AG04450 (cell line): ENCODE measurements around the gene MARK1. TPM values are rescaled to one million over a fixed set of nuclear protein-coding genes. Genes with fewer than 3 reads are reported as not detected.

Experiments used
- CTCF ChIA-PET: fragments of 300-600, 350-600 bp; formaldehyde crosslinking; extraction: SDS; loops from one replicate; lab custom pipeline; 2022; ENCODE audit warnings: antibody characterized with exemption, inconsistent platforms; lab: Charles Lee
- POLR2A ChIA-PET: fragments of 350-600 bp; formaldehyde crosslinking; extraction: SDS; loops from one replicate; lab custom pipeline; 2021; ENCODE audit warnings: antibody characterized with exemption, inconsistent platforms; lab: Yijun Ruan, JAX
- DNase-seq: peaks from one replicate; pipeline ENCODE4 v3.0.0-alpha.2; 2011; ENCODE audit warnings: low read depth, low spot score
- H3K27ac ChIP-seq: one replicate; pipeline ENCODE4 v1.5.1; 2012; ENCODE audit warnings: low read depth, low read length, control low read depth
- H3K27me3 ChIP-seq: one replicate; pipeline ENCODE4 v1.6.0; 2012; ENCODE audit warnings: low read length; ENCODE audit not compliant: control insufficient read depth, insufficient read depth
- H3K4me3 ChIP-seq: 2 replicates; pipeline ENCODE4 v1.5.1; 2011; ENCODE audit warnings: mild to moderate bottlenecking, low read depth, low read length, control low read depth
- H3K9me3 ChIP-seq: 2 replicates; pipeline ENCODE4 v1.5.1; 2012; ENCODE audit warnings: low read length; ENCODE audit not compliant: control insufficient read depth, insufficient read depth
- polyA plus RNA-seq: library from polyadenylated mRNA; depleted of rRNA; stranded (reverse); fragments of >200 nt; gene quantifications from 2 replicates; pipeline ENCODE4 v1.2.3, GENCODE V29; 2011
- TF ChIP-seq, protein P1 (sequence below): IDR thresholded peaks from 2 replicates; pipeline ENCODE4 v1.5.1; 2011; ENCODE audit warnings: low read depth, low read length, control low read depth, inconsistent platforms

The MARK1 gene
- polyA plus RNA-seq, 1 experiment, result not detected

DNA sequence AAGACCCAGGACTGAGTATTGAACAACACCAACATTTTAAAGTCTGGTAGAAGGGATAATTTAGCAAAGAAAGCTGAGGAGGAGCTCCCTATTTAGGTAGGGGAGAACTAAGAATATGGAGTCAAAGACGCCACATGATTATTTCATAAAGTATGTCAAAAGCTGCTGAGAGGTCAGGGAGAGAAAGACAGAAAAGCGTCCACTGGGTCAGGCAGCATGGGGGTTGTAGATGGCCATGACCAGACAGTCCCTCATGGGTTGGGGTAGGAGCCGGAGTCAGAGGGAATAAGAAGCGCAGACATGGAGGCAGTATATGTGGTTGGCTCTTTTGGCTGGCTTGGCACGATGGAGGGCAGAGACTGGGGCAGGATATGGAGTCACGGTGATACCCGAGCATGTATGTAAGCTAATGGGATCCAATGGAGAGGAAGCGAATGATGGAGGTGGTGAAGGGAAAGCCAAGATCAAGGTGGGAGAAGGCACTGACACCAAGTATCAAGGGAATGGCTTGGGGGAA is 167.0 kb downstream of the MARK1 start:
- POLR2A ChIA-PET, result no interaction called here
- Histone ChIP-seq H3K27ac (no peak overlapping the region), H3K9me3 (no peaks in the 10 kb centered on the region; the same call in 1 of the 2 replicates), H3K27me3 (peaks cover 24% of the 10 kb centered on the region), H3K4me3 (no peak overlapping the region)
- DNase-seq, result no peak
- TF ChIP-seq, protein P1, sequence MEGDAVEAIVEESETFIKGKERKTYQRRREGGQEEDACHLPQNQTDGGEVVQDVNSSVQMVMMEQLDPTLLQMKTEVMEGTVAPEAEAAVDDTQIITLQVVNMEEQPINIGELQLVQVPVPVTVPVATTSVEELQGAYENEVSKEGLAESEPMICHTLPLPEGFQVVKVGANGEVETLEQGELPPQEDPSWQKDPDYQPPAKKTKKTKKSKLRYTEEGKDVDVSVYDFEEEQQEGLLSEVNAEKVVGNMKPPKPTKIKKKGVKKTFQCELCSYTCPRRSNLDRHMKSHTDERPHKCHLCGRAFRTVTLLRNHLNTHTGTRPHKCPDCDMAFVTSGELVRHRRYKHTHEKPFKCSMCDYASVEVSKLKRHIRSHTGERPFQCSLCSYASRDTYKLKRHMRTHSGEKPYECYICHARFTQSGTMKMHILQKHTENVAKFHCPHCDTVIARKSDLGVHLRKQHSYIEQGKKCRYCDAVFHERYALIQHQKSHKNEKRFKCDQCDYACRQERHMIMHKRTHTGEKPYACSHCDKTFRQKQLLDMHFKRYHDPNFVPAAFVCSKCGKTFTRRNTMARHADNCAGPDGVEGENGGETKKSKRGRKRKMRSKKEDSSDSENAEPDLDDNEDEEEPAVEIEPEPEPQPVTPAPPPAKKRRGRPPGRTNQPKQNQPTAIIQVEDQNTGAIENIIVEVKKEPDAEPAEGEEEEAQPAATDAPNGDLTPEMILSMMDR, result no peak
- CTCF ChIA-PET, result interaction anchor here (2.2 to 3.7 kb wide), 2 partner anchors 38 to 82 kb away, joined by 15 to 22 read pairs; no protein-coding TSS in a partner anchor

DNA sequence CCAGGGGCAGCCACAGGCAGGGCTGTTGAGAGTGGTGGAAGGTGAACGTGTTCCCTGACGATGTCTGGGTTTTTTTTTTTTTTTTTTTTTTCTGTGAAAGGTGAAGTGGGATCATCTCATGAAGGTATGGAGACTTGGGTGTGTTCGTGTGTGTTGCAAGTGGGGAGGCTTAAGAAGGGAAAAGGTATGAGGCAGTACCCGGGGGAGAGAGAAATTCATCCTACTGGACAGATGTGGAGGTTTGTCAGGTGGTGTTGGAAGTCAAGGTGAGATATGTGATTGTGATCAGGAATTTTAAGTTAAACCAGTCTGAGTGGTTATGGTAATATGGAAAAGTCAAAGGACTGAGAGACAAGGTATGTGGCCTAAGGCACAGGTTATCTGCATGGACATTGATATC is 167.5 kb downstream of the MARK1 start:
- POLR2A ChIA-PET, result no interaction called here
- Histone ChIP-seq H3K27ac (no peak overlapping the region), H3K27me3 (peaks cover 27% of the 10 kb centered on the region), H3K4me3 (no peak overlapping the region), H3K9me3 (no peaks in the 10 kb centered on the region; the same call in 1 of the 2 replicates)
- CTCF ChIA-PET, result no interaction called here
- TF ChIP-seq, protein P1, result no peak
- no peak for DNase-seq

DNA sequence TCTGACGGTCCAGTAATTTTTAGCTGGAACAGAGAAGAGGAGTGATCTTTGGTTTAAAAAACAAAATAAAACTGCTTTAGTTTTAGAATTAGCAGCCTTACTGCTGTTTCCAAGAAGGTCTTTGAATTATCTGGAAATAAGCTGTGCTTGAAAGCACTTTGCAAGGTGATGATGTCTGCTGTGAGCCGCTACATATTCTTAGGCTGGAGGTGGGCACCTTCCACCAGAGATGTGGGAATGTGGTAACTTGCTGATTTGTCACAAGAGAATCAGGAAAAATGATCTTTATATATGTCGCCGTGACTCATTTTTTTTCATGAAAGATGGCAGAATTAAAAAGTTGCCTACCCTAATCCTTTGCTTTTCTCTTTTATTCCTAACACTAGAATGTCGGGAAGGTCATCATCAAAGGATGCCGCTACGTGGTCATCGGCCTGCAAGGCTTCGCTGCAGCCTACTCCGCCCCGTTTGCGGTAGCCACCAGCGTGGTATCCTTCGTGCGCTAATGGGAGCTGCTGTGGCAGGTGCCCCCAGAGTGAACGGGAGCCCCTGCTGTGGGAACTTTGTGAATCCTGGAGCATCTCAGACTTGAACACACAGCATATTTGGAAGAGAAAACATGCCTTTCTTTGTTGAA is 168.4 kb downstream of the MARK1 start:
- Histone ChIP-seq H3K27ac (no peak overlapping the region), H3K9me3 (no peaks in the 10 kb centered on the region; the same call in 1 of the 2 replicates), H3K27me3 (peaks cover 19% of the 10 kb centered on the region), H3K4me3 (no peak overlapping the region)
- POLR2A ChIA-PET, result no interaction called here
- no peak for DNase-seq
- TF ChIP-seq, protein P1, result no peak
- CTCF ChIA-PET, result interaction anchor here (1.8 kb wide), 1 partner anchor 37 kb away, joined by 7 read pairs; no protein-coding TSS in a partner anchor

DNA sequence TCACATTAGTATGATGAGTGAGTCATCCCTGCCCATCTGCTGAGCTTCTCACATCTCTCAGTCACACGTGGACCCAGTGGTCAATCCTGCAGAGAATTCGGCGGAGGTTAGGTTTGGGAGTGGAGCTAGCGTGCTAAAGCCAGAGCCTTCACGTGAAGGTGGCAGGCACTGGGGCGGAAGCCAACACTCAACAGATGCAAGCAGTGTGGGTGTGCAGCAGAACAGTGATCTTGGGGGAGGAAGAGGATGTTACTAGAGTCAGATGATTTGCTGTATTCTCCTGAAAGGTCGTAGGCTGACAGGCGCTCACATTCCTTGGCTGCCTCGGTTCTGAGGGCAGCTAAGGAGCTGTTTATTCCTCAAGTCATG is 168.9 kb downstream of the MARK1 start:
- DNase-seq, result no peak
- no peak overlapping the region for H3K27ac ChIP-seq
- ChIA-PET CTCF (interaction anchor here (0.7 to 1.8 kb wide), 2 partner anchors 36 to 415 kb away, joined by 3 to 7 read pairs; no protein-coding TSS in a partner anchor), POLR2A (no interaction called here)
- no peaks in the 10 kb centered on the region; the same call in 1 of the 2 replicates for H3K9me3 ChIP-seq
- TF ChIP-seq, protein P1, result no peak
- no peak overlapping the region for H3K4me3 ChIP-seq
- H3K27me3 ChIP-seq, result peaks cover 14% of the 10 kb centered on the region

DNA sequence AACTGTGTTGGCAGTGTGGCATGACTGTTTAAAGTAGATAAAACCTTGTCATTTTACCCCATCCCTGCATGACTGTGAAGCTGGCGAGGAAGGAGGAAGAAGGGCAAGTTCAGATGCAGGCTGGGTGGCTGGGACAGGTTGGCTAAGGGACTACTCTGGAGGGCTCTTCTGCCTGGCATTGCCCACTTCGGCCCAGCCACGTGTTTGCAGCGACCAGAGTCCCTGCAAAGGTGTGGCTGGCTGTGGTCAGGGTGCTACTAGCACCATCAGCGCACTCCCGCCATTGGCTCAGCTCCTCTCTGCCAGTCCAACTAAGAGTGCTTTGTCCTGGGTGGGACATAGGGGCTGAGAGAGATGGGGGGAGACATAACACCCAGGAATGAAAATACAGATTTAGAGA is 169.4 kb downstream of the MARK1 start:
- no peak for DNase-seq
- Histone ChIP-seq H3K27ac (no peak overlapping the region), H3K4me3 (no peak overlapping the region), H3K27me3 (peaks cover 13% of the 10 kb centered on the region), H3K9me3 (no peaks in the 10 kb centered on the region; the same call in 1 of the 2 replicates)
- TF ChIP-seq, protein P1, result no peak
- ChIA-PET POLR2A (no interaction called here), CTCF (interaction anchor here (0.6 to 1.8 kb wide), 3 partner anchors 36 to 416 kb away, joined by 3 to 7 read pairs (median 3); no protein-coding TSS in a partner anchor)
